Stimulated activated naive CD8-positive, alpha-beta T cell treated with anti-CD3 and anti-CD28 coated beads, Interleukin-15, amount 100 ng/mL, for 72 hours (primary cell): ENCODE data around the gene RLF.
A peak's percentile ranks its signal among the peaks of the same experiment; 100 is the strongest.

ENCODE experiments used
- ATAC-seq: fragments of 150-1000 bp; cut with Tn5 transposase; 2 replicates; pipeline ENCODE4 v1.10.0; 2021; ENCODE audit warnings: mild to moderate bottlenecking, moderate library complexity
- DNase-seq, 2 donors: peaks; one replicate each; pipeline ENCODE4 v3.0.0; 2021 to 2022
- H3K27ac Mint-ChIP-seq, 2 donors: one replicate each; pipeline ENCODE4 v1.8.0; 2022; ENCODE audit warnings: mild to moderate bottlenecking in 2 of 2, mixed read lengths in 2 of 2, moderate library complexity in 2 of 2
- H3K27me3 Mint-ChIP-seq: one replicate; pipeline ENCODE4 v1.8.0; 2022; ENCODE audit warnings: mixed read lengths
- H3K4me1 Mint-ChIP-seq: one replicate; pipeline ENCODE4 v1.8.0; 2022; ENCODE audit warnings: mild to moderate bottlenecking, mixed read lengths
- H3K4me3 Mint-ChIP-seq, 2 donors: one replicate each; pipeline ENCODE4 v1.8.0; 2022; ENCODE audit warnings: mild to moderate bottlenecking in 2 of 2, mixed read lengths in 2 of 2, moderate library complexity in 1 of 2
- H3K9me3 Mint-ChIP-seq, 2 donors: one replicate each; pipeline ENCODE4 v1.8.0; 2022; ENCODE audit warnings: mixed read lengths in 2 of 2

The RLF gene

GRCh38 chr1:40244138-40244744 lies 83.1 kb downstream of the RLF start:
- DNase-seq (no peak), ATAC-seq (no peak)
- Mint-ChIP-seq H3K27me3 (peaks cover 13% of the 10 kb centered on the region), H3K27ac (peak overlapping the region in 1 of 2 donors; percentile 55), H3K4me1 (peaks cover 40% of the 10 kb centered on the region), H3K4me3 (no peak overlapping the region), H3K9me3 (no peaks in the 10 kb centered on the region)

GRCh38 chr1:40245686-40246085 lies 84.5 kb downstream of the RLF start:
- Mint-ChIP-seq H3K9me3 (no peaks in the 10 kb centered on the region), H3K4me3 (no peak overlapping the region), H3K27me3 (peaks cover 13% of the 10 kb centered on the region), H3K27ac (no peak overlapping the region), H3K4me1 (peaks cover 40% of the 10 kb centered on the region)
- ATAC-seq = no peak
- no peak for DNase-seq

- H3K9me3 Mint-ChIP-seq = no peaks in the 10 kb centered on the region
Observed at GRCh38 chr1:40247655-40248054, 86.5 kb downstream of the RLF start, which contains the start of gene TMCO2. TSS of gene TMCO2 (plus strand) at chr1:40247937. CDS start at chr1:40247994, 57 bp downstream.

DNA sequence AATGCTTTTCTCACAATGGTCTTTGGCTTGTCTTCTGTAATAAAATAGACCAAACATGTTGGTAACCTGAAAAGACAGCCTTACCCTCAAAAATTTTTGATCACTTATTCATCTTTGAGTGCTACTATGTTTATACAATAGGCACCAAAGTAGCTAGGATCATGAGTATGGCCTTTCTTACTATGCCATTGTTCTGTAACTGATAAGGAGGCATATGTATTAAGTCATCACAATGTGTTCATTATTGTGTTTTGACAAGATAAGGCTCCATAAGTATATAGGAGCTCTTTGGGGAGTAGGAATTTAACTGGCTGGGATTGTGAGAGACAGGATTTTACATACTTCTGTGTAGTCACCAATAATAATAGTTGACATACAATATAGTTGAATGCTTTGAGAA lies 87.2 kb downstream of the RLF start:
- Mint-ChIP-seq H3K9me3 (no peaks in the 10 kb centered on the region), H3K4me3 (no peak overlapping the region), H3K27me3 (peaks cover 13% of the 10 kb centered on the region), H3K4me1 (peaks cover 21% of the 10 kb centered on the region), H3K27ac (no peak overlapping the region)
- no peak for DNase-seq
- no peak for ATAC-seq

More at GRCh38 chr1:40247655-40248054, 86.5 kb downstream of the RLF start, which contains the start of gene TMCO2:
- Mint-ChIP-seq H3K27ac (no peak within 1 kb of the TSS), H3K27me3 (peaks cover 13% of the 10 kb centered on the region), H3K4me3 (no peak within 1 kb of the TSS), H3K4me1 (peaks cover 21% of the 10 kb centered on the region)
- no peak for ATAC-seq
- no peak for DNase-seq

DNA sequence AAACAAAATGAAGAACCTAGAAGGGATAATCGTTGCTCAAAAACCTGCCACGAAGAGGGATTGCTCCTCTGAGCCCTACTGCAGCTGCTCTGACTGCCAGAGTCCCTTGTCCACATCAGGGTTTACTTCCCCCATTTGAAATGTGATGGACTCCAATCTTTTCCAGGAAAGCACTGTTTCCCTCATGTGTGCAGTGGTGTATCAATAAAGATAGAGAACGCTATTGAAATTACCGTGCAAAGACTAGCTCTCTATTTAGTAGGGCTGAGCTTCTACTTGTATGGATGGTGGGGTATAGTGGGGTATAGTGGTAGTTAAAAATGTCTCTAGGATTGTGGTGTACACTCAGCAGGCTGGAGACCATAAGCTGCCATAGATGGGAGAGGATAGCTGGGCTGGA lies 90.3 kb downstream of the RLF start:
- ATAC-seq (no peak), DNase-seq (no peak)

GRCh38 chr1:40252601-40253000 lies 91.4 kb downstream of the RLF start:
- H3K4me3 Mint-ChIP-seq = no peak overlapping the region
- ATAC-seq (no peak), DNase-seq (no peak)
- no peaks in the 10 kb centered on the region for H3K9me3 Mint-ChIP-seq
- H3K4me1 Mint-ChIP-seq = peaks cover 13% of the 10 kb centered on the region
- peak overlapping the region in 1 of 2 donors; percentile 42 for H3K27ac Mint-ChIP-seq
- no peaks in the 10 kb centered on the region for H3K27me3 Mint-ChIP-seq

More for the DNA sequence above, 90.3 kb downstream of the RLF start:
- Mint-ChIP-seq H3K27ac (no peak overlapping the region), H3K27me3 (no peaks in the 10 kb centered on the region), H3K4me3 (no peak overlapping the region), H3K9me3 (no peaks in the 10 kb centered on the region), H3K4me1 (peaks cover 10% of the 10 kb centered on the region)

DNA sequence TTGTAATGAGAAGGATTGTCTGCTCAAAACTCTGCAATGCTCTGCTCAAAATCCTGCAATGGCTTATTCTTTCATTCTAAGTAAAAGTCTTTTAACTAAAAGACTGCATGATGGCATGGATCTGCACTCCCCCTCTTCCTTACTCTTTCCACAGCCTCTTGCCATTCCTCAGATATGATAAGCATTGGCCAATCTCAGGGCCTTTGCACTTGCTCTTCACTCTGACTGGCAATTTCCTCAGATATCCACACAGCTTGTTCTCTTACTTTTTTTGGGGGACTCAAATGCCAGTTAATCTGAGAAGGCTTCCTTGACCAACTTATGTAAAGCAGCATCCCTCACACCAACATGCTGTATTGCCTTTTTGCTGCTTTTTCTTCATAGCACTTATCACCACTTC lies 94.0 kb downstream of the RLF start:
- H3K4me1 Mint-ChIP-seq = peaks cover 22% of the 10 kb centered on the region
- no peak overlapping the region for H3K4me3 Mint-ChIP-seq

GRCh38 chr1:40256401-40257084 lies 95.4 kb downstream of the RLF start:
- no peak for ATAC-seq

More for the DNA sequence above, 94.0 kb downstream of the RLF start:
- Mint-ChIP-seq H3K27me3 (no peaks in the 10 kb centered on the region), H3K9me3 (no peaks in the 10 kb centered on the region), H3K27ac (no peak overlapping the region)
- no peak for DNase-seq
- ATAC-seq = no peak

GRCh38 chr1:40257313-40257687 lies 96.1 kb downstream of the RLF start:
- DNase-seq (no peak), ATAC-seq (no peak)
- Mint-ChIP-seq H3K4me1 (peaks cover 30% of the 10 kb centered on the region), H3K27ac (peak overlapping the region; percentile 99 to 100), H3K27me3 (no peaks in the 10 kb centered on the region), H3K9me3 (no peaks in the 10 kb centered on the region), H3K4me3 (peak overlapping the region; percentile 89 to 90)

More at GRCh38 chr1:40256401-40257084, 95.4 kb downstream of the RLF start:
- H3K27ac Mint-ChIP-seq = peak overlapping the region; percentile 99 to 100
- no peaks in the 10 kb centered on the region for H3K9me3 Mint-ChIP-seq
- DNase-seq = no peak
- H3K4me1 Mint-ChIP-seq = peaks cover 30% of the 10 kb centered on the region
- H3K27me3 Mint-ChIP-seq = no peaks in the 10 kb centered on the region
- peak overlapping the region; percentile 89 to 90 for H3K4me3 Mint-ChIP-seq

GRCh38 chr1:40257688-40258444 lies 96.7 kb downstream of the RLF start, which contains the start of gene ZMPSTE24:
TSS of gene ZMPSTE24 (plus strand) at chr1:40258236. CDS start at chr1:40258272, 36 bp downstream.
- Mint-ChIP-seq H3K4me1 (peaks cover 34% of the 10 kb centered on the region), H3K27me3 (no peaks in the 10 kb centered on the region)
- peak; percentile 97 for ATAC-seq

GRCh38 chr1:40258445-40258769 lies 97.2 kb downstream of the RLF start:
- peak overlapping the region; percentile 99 to 100 for H3K27ac Mint-ChIP-seq
- H3K4me1 Mint-ChIP-seq = peaks cover 40% of the 10 kb centered on the region
- H3K27me3 Mint-ChIP-seq = no peaks in the 10 kb centered on the region
- H3K9me3 Mint-ChIP-seq = no peaks in the 10 kb centered on the region
- H3K4me3 Mint-ChIP-seq = peak overlapping the region; percentile 89 to 90
- ATAC-seq (no peak), DNase-seq (no peak)

More at GRCh38 chr1:40257688-40258444, 96.7 kb downstream of the RLF start, which contains the start of gene ZMPSTE24:
- peak; percentile 95 to 97 for DNase-seq
- H3K4me3 Mint-ChIP-seq = peak within 1 kb of the TSS; percentile 89 to 90
- H3K27ac Mint-ChIP-seq = peak within 1 kb of the TSS; percentile 99 to 100
- H3K9me3 Mint-ChIP-seq = no peaks in the 10 kb centered on the region

GRCh38 chr1:40264354-40264781 lies 103.2 kb downstream of the RLF start:
- peak; percentile 45 to 63 for DNase-seq
- peak overlapping the region; percentile 45 to 71 for H3K4me3 Mint-ChIP-seq
- peaks cover 41% of the 10 kb centered on the region for H3K4me1 Mint-ChIP-seq

GRCh38 chr1:40265298-40265697 lies 104.1 kb downstream of the RLF start:
- Mint-ChIP-seq H3K4me3 (no peak overlapping the region), H3K27me3 (no peaks in the 10 kb centered on the region), H3K4me1 (peaks cover 37% of the 10 kb centered on the region), H3K9me3 (no peaks in the 10 kb centered on the region), H3K27ac (peak overlapping the region in 1 of 2 donors; percentile 5)
- DNase-seq (no peak), ATAC-seq (no peak)

More at GRCh38 chr1:40264354-40264781, 103.2 kb downstream of the RLF start:
- Mint-ChIP-seq H3K27ac (peak overlapping the region; percentile 96), H3K9me3 (no peaks in the 10 kb centered on the region), H3K27me3 (no peaks in the 10 kb centered on the region)
- ATAC-seq = peak; percentile 97

GRCh38 chr1:40265919-40266318 lies 104.7 kb downstream of the RLF start:
- Mint-ChIP-seq H3K27ac (no peak overlapping the region), H3K4me1 (peaks cover 41% of the 10 kb centered on the region), H3K9me3 (no peaks in the 10 kb centered on the region), H3K27me3 (no peaks in the 10 kb centered on the region), H3K4me3 (no peak overlapping the region)
- DNase-seq (no peak), ATAC-seq (no peak)

DNA sequence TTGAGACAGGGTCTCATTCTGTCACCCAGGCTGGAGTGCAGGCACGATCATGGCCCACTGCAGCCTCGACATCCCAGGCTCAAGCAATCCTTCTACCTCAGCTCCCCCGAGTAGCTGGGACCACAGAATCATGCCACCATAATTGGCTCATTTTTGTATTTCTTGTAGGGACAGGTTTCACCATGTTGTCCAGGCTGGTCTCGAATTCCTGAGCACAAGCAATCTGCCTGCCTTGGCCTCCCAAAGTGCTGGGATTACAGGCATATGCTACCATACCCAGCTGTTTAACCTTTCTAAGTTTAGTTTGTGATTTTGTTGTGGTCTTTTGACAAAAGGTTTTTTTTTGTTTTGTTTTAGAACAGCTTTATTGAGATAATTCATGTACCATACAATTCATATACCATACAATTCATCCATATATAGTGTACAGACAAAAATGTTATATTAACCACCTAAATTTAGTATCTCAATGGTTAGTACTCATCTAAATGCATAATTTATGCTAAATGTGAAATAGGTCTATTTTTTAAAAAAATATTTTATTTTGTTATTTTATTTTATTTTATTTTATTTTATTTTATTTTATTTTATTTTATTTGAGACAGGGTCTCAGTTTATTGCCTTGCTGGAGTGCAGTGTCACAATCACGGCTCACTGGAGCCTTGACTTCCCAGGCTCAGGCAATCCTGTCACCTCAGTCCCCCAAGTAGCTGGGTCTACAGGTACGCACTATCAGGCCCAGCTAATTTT lies 105.8 kb downstream of the RLF start:
- Mint-ChIP-seq H3K4me3 (no peak overlapping the region), H3K9me3 (no peaks in the 10 kb centered on the region), H3K4me1 (peaks cover 36% of the 10 kb centered on the region), H3K27me3 (no peaks in the 10 kb centered on the region), H3K27ac (no peak overlapping the region)
- DNase-seq (no peak), ATAC-seq (no peak)
